DND-41 (cell line): ENCODE measurements around the gene EHMT1.
A peak's percentile ranks its signal among the peaks of the same experiment; 100 is the strongest.
"Not testable (repeated sequence)": the region's sequence is repeated elsewhere in the genome, so short reads cannot be mapped to it uniquely, and the experiment has no call there.

Experiments used
- ATAC-seq: fragments of 200-7000 bp; cut with Tn5 transposase; 3 replicates; pipeline ENCODE4 v1.9.1; 2021; ENCODE audit warnings: low read depth; ENCODE audit not compliant: insufficient read depth
- DNase-seq: peaks from one replicate; pipeline ENCODE4 v3.0.0-alpha.2; 2020
- H2AFZ ChIP-seq: 2 replicates; pipeline ENCODE4 v1.6.0; 2012; ENCODE audit warnings: low read depth, low read length
- H3K27ac ChIP-seq: 2 replicates; pipeline ENCODE4 v1.5.1; 2012; ENCODE audit warnings: low read length, inconsistent platforms
- H3K27me3 ChIP-seq: fragments of 200-600 bp; sonication (generic); 2 replicates; pipeline ENCODE4 v1.6.0; 2012; ENCODE audit warnings: low read length, mild to moderate bottlenecking, inconsistent platforms; ENCODE audit not compliant: insufficient read depth, poor library complexity
- H3K36me3 ChIP-seq: 2 replicates; pipeline ENCODE4 v1.5.1; 2012; ENCODE audit warnings: low read length, inconsistent platforms; ENCODE audit not compliant: insufficient read depth
- H3K4me1 ChIP-seq: 2 replicates; pipeline ENCODE4 v1.5.1; 2012; ENCODE audit warnings: mild to moderate bottlenecking, low read length; ENCODE audit not compliant: insufficient read depth
- H3K4me2 ChIP-seq: 2 replicates; pipeline ENCODE4 v1.6.0; 2012; ENCODE audit warnings: mild to moderate bottlenecking, moderate library complexity, low read length, inconsistent platforms; ENCODE audit not compliant: insufficient read depth
- H3K4me3 ChIP-seq, 2 experiments: fragments of 200-600 bp in 1 of 2; shearing (Covaris generic) in 1 of 2; 2 replicates each; pipeline ENCODE4 v1.5.1; 2012 to 2016; ENCODE audit warnings: inconsistent platforms in 2 of 2, low read length in 2 of 2, mild to moderate bottlenecking in 2 of 2, low read depth in 1 of 2, moderate library complexity in 1 of 2
- H3K79me2 ChIP-seq: 2 replicates; pipeline ENCODE4 v1.6.0; 2012; ENCODE audit warnings: low read length, inconsistent platforms; ENCODE audit not compliant: insufficient read depth
- H3K9ac ChIP-seq: 2 replicates; pipeline ENCODE4 v1.6.0; 2012; ENCODE audit warnings: low read depth, mild to moderate bottlenecking, inconsistent platforms, low read length, moderate library complexity
- H3K9me3 ChIP-seq: 2 replicates; pipeline ENCODE4 v1.5.1; 2012; ENCODE audit warnings: low read length, moderate library complexity, mild to moderate bottlenecking, inconsistent platforms; ENCODE audit not compliant: insufficient read depth, severe bottlenecking
- H4K20me1 ChIP-seq: 2 replicates; pipeline ENCODE4 v1.6.0; 2012; ENCODE audit warnings: low read length; ENCODE audit not compliant: insufficient read depth
- EZH2 ChIP-seq: IDR thresholded peaks from 3 replicates; pipeline ENCODE4 v1.6.1; 2012; ENCODE audit warnings: borderline replicate concordance, low read depth, mild to moderate bottlenecking, moderate library complexity, low read length, inconsistent platforms; ENCODE audit not compliant: severe bottlenecking
- TF ChIP-seq, protein P1 (sequence below): IDR thresholded peaks from 2 replicates; pipeline ENCODE4 v1.5.1; 2012; ENCODE audit warnings: borderline replicate concordance, low read length, moderate library complexity, mild to moderate bottlenecking; ENCODE audit not compliant: poor library complexity, severe bottlenecking; ENCODE audit errors: extremely low read depth

Gene EHMT1

DNA sequence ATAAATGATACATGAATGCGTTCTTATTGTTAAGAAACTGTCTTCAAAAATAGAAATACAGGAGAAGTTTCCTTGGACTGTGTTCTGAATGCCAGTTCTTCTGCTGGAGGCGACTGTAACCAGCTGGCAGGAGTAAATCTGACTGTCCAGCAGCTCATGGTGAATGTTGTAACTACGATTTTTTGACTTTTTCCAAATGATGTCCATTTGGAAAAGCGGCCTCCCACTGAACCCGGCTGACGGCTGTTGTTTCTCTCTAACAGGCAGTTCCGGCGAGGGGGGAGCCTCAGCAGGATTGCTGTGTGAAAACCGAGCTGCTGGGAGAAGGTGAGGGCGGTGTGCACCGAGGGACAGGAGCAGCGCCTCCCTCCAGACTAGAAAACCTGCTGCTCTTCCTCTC, 91.9 kb downstream of the EHMT1 start:
- Histone ChIP-seq H3K4me3 (no peak overlapping the region), H3K9me3 (peaks cover 13% of the 10 kb centered on the region), H3K36me3 (peaks cover 55% of the 10 kb centered on the region), H3K27ac (no peak overlapping the region), H4K20me1 (peaks cover 34% of the 10 kb centered on the region), H3K4me1 (no peaks in the 10 kb centered on the region), H3K79me2 (peaks cover 65% of the 10 kb centered on the region), H3K27me3 (no peaks in the 10 kb centered on the region), H3K9ac (no peak overlapping the region), H2AFZ (no peak overlapping the region), H3K4me2 (no peak overlapping the region)
- DNase-seq (no peak), ATAC-seq (no peak)
- TF ChIP-seq EZH2 = no peak
- TF ChIP-seq, protein P1, sequence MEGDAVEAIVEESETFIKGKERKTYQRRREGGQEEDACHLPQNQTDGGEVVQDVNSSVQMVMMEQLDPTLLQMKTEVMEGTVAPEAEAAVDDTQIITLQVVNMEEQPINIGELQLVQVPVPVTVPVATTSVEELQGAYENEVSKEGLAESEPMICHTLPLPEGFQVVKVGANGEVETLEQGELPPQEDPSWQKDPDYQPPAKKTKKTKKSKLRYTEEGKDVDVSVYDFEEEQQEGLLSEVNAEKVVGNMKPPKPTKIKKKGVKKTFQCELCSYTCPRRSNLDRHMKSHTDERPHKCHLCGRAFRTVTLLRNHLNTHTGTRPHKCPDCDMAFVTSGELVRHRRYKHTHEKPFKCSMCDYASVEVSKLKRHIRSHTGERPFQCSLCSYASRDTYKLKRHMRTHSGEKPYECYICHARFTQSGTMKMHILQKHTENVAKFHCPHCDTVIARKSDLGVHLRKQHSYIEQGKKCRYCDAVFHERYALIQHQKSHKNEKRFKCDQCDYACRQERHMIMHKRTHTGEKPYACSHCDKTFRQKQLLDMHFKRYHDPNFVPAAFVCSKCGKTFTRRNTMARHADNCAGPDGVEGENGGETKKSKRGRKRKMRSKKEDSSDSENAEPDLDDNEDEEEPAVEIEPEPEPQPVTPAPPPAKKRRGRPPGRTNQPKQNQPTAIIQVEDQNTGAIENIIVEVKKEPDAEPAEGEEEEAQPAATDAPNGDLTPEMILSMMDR = no peak

DNA sequence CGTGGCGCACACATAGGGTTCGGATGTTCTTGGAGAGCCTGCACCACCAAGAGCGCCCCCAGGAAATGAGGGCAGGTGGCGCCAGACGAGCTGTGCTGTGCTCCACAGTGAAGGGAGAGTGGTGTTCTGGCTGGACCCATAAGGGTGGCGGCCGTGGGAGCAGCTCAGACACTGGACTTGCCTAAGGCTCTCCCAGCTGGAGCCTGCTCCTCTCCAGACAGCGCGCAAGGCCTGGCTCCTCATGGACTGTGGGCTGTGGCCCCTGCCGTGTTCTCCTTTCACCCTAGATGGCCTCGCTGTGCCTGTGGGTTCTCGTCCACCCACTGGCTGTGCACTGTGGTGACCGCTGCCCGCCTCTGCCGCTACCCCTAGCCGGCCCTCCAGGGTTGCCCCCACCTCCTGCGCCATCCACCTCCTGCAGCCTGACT, 92.9 kb downstream of the EHMT1 start:
- ATAC-seq = no peak
- Histone ChIP-seq H3K4me1 (no peaks in the 10 kb centered on the region), H3K27me3 (no peaks in the 10 kb centered on the region), H3K9ac (no peak overlapping the region), H3K27ac (no peak overlapping the region), H3K9me3 (peaks cover 15% of the 10 kb centered on the region), H3K4me3 (no peak overlapping the region), H3K79me2 (peaks cover 59% of the 10 kb centered on the region), H3K4me2 (no peak overlapping the region), H3K36me3 (peaks cover 62% of the 10 kb centered on the region), H2AFZ (no peak overlapping the region), H4K20me1 (peaks cover 31% of the 10 kb centered on the region)
- TF ChIP-seq, protein P1 = no peak
- no peak for TF ChIP-seq EZH2
- no peak for DNase-seq

DNA sequence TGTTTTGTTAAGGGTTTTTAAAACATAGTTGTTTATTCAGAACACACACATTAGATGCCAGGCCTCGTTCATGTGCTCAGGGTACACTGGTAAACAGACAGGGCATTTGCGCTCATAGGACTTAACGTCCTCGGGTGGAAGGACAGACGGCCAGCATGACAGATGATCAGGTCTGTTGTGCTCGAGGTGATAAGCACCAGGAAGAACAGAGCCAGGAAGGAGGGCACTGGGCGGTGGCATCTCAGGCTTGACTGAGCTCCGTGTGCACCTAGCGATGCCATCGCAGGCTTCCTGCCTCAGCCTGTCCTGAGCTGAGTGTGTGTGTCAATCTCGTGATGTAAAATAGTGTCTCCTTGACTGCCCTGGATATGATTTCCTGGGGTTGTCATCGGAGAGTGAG, 96.5 kb downstream of the EHMT1 start:
- no peak for TF ChIP-seq EZH2
- TF ChIP-seq, protein P1 = no peak
- Histone ChIP-seq H3K9me3 (peaks cover 15% of the 10 kb centered on the region), H3K4me3 (no peak overlapping the region), H3K27me3 (no peaks in the 10 kb centered on the region), H2AFZ (no peak overlapping the region), H4K20me1 (peaks cover 19% of the 10 kb centered on the region; the same call in 1 of the 2 replicates), H3K36me3 (peaks cover 76% of the 10 kb centered on the region), H3K79me2 (peaks cover 35% of the 10 kb centered on the region), H3K4me2 (no peak overlapping the region), H3K4me1 (no peaks in the 10 kb centered on the region), H3K9ac (no peak overlapping the region), H3K27ac (no peak overlapping the region)
- no peak for DNase-seq
- ATAC-seq = no peak

DNA sequence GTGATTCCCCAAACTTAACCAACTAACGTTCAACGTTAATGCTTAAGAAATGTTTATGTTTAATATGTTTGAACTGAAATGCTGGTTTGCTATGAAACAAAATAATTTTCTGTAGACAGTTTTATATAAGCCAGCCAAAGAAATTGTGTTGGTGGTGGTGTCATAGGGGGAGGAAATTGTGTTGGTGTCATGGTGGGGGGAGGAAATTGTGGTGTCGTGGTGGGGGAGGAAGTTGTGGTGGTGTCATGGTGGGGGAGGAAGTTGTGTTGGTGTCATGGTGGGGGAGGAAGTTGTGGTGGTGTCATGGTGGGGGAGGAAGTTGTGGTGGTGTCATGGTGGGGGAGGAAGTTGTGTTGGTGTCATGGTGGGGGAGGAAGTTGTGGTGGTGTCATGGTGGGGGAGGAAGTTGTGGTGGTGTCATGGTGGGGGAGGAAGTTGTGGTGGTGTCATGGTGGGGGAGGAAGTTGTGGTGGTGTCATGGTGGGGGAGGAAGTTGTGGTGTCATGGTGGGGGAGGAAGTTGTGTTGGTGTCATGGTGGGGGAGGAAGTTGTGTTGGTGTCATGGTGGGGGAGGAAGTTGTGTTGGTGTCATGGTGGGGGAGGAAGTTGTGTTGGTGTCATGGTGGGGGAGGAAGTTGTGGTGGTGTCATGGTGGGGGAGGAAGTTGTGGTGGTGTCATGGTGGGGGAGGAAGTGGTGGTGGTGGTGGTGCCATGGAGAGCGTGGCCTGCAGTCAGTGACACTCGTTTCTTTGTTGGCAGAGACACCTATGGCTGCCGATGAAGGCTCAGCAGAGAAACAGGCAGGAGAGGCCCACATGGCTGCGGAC, 97.3 kb downstream of the EHMT1 start:
- not testable (repeated sequence) for ATAC-seq, H3K4me2 ChIP-seq
- H3K27ac ChIP-seq = peak overlapping the region; percentile 60

More for the DNA sequence above, 97.3 kb downstream of the EHMT1 start:
- H3K4me1 ChIP-seq, H3K4me3 ChIP-seq, H2AFZ ChIP-seq, H3K27me3 ChIP-seq, H3K9ac ChIP-seq: not testable (repeated sequence)
- Histone ChIP-seq H4K20me1 (peaks cover 19% of the 10 kb centered on the region; the same call in 1 of the 2 replicates), H3K79me2 (peaks cover 31% of the 10 kb centered on the region), H3K9me3 (peaks cover 15% of the 10 kb centered on the region), H3K36me3 (peaks cover 77% of the 10 kb centered on the region)
- peak; percentile 22 for DNase-seq
